ENCODE results near the gene TYW5.

Gene TYW5

GRCh38 chr2:199911877-199912161, 43.5 kb downstream of the TYW5 start:
- no peak for DNase-seq

DNA sequence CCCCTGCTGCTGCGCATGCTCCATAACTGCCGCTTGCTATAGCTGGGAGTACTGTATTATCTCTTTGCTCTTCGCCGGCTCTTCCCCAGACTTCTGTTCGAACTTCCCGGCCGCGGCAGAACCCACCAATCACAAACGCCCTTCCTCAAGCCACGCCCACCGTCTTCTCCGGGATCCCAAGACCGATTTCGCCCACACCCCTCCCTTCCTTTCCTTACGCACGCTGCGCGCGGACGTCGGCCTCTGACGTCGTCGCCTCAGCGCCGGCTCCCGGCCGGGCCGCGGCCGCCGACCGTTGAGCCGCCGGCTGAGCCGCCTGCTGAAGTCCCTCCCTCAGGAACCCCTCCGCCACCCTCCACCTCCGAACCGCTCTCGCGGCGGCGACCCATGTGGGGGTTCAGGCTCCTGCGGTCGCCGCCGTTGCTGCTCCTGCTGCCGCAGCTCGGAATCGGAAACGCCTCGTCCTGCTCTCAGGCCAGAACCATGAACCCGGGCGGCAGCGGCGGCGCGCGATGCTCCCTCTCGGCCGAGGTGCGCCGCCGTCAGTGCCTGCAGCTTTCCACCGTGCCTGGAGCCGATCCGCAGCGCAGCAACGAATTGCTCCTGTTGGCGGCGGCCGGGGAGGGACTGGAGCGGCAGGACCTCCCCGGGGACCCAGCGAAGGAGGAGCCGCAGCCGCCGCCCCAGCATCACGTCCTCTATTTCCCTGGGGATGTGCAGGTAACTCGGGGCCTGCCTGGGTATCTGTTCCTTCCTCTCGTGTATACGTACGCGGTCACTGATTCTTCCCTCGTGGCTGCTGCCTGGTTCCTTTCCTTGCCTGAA, 44.0 kb downstream of the TYW5 start, which contains the start of gene C2orf69:
Gene C2orf69, plus strand, starts transcription at position 242 of the 825 bp plus-strand sequence. Its CDS starts 146 bp downstream, at position 388.
- DNase-seq, result peak; percentile 97

DNA sequence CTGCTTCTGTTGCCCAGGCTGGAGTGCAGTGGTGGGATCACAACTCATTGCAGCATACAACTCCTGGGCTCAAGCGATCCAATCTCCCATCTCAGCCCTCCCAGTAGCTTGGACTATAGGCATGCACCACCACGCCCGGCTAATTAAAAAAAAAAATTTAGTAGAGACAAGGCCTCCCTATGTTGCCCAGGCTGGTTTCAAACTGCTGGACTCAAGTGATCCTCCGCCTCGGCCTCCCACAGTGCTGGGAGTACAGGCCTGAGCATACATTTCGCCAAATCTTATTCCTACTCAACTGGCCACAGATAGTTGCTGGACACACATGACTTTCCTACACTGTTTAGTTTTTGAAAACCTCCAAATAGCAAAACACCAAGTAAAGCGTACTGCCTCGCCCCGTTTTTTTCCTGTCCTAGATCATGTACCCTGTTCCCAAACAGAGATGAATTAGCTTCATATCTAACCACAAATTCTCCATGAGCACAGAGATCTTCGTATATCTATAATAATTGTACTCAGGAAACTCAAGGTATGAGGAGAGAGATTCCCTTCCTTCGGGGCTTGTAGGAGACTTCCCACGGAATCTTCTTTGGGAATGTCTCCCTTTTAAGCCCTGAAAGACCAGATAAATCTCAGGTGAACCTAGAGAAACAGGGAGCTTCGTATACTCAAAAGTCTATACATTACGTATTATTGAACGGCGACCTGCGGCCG, 44.8 kb downstream of the TYW5 start:
- DNase-seq, result no peak

- no peak for DNase-seq
Observed at GRCh38 chr2:199907008-199907714, 48.1 kb downstream of the TYW5 start.

DNA sequence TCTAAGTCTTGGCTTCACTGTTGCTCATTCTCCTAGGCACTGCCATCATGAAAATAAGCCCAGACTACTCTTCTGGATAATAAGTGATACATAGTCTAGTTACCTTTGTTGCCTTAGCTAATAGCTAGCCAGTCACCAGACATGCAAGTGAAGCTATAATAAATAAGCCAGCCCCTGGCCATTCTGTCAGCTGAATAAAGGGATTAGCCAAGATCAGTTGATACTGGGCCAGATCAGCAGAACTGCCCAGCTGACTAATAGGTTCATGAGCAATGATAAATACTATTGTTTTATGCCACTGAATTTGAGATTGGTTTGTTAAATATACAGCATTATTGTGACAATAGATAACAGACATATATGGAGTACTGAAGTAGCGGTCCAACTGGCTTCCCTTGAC, 52.2 kb downstream of the TYW5 start:
- DNase-seq, result no peak

DNA sequence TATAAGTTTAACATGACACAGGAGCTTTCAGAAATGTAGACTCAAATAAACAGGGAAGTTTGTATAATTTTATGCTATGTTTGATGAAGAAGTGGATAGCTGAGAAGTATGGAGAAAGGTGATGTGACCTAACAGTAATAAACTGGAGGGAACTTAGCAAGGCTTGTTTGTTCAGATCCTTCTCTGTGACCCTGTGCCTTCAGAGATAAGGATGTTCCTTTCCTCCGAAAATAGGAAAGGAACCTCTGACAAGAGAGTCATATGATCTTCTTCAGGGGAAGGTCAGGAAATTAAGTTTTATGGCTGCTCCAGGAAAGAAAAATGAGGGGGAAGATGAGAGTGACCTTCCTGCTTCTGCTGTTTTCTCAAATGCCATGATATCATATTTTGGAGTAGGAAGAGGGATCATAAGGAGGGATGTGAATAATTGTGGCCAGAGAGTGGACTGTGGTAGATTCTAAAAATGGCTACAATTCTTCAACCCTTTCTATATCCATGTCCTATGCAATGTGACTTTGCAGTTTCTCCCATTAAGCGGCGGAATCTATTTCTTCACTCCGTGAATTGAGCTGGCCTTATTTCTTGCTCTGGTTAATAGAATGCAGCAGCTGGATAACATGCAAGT, 52.7 kb downstream of the TYW5 start:
- DNase-seq, result no peak

DNA sequence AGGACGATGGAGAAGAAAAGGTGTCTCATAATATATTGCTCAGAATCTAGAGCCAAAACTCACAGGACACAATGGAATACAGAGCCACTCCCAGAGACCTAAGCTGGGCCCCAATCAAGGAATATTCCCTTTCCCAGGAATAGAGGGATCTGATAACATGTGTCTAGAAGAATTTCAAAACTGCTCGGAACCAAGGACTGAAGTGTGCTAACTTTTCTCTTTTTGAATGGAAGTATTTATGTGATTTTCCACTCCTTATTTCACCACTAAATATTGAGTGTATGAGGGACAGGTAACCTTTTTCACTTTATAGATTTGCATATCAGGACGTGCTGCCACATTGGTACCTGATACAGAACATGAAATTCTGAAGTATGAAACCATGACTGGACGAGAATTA, 53.3 kb downstream of the TYW5 start:
- DNase-seq, result no peak

DNA sequence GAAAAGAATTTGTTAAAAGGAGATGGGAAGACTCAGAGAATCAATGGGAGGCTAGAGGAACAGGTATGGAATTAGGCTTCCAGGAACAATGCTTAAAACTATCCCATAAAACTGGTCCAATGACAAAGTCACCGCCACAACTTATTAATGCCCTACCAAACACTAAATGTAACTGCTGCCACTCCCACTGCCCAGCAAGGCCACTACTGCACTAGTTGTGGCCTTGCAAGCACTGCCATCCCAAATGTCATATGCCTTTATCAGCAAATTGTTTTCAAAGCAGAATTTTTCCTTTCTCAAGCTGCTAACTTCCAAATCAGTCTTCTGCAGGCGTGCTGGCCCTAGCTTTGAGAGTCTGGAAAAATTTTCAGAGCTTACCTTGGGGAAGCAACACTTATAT, 58.7 kb downstream of the TYW5 start:
- DNase-seq, result no peak

DNA sequence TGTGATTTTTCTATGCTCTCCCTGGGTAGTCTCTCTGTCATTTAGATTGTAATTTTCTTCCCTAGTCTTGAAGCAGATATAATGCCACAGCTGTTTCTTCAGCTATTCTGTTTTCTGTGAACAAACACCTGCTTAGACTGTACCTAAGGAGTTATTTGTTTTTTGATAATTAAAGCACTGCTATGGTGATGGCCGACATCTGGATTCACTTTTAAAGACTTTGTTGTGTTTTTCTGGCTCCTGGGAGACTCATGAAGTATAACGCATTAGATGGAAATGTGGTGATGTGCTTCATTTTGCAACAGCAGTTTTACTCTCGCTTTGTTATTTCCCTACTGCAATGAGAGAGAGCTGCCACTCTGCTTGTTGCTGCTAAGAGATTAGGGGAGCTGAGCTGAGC, 59.9 kb downstream of the TYW5 start:
- DNase-seq, result no peak

- no peak for DNase-seq
Observed at GRCh38 chr2:199883474-199884212, 71.6 kb downstream of the TYW5 start.

GRCh38 chr2:199882667-199883066, 72.6 kb downstream of the TYW5 start:
- no peak for DNase-seq
